SK-N-SH (cell line): Measurements from ENCODE around the gene SERPINA1. TPM values are rescaled to one million over a fixed set of nuclear protein-coding genes. Genes with fewer than 3 reads are reported as not detected.
"Not testable (repeated sequence)": the region's sequence is repeated elsewhere in the genome, so short reads cannot be mapped to it uniquely, and the experiment has no call there.

Experiments
- CTCF ChIA-PET: fragments of 300-600, 350-600 bp; formaldehyde crosslinking; extraction: SDS; loops from one replicate; lab custom pipeline; 2021; lab: Yijun Ruan, JAX
- POLR2A ChIA-PET: fragments of 350-600 bp; sonication (Branson Sonifier 250); formaldehyde crosslinking; extraction: SDS; loops from one replicate; lab custom pipeline; 2020; ENCODE audit warnings: antibody characterized with exemption, inconsistent platforms; lab: Yijun Ruan, JAX
- DNase-seq: peaks from one replicate; pipeline ENCODE4 v3.0.0; 2012
- H2AFZ ChIP-seq: fragments of 200-600 bp; sonication (generic); 2 replicates; pipeline ENCODE4 v1.8.1; 2016; ENCODE audit warnings: antibody characterized with exemption, mild to moderate bottlenecking, low read depth
- H3F3A ChIP-seq: fragments of 200-600 bp; sonication (generic); replicated peaks from 2 replicates; pipeline ENCODE3; 2016; ENCODE audit warnings: antibody characterized with exemption, mild to moderate bottlenecking; ENCODE audit not compliant: insufficient read depth
- H3K27ac ChIP-seq, 2 experiments: fragments of 200-500 bp in 1 of 2; fragments of 200-600 bp in 1 of 2; sonication (Bioruptor generic) in 1 of 2; sonication (generic), shearing (Covaris generic) in 1 of 2; 2 replicates each; pipeline versions ENCODE4 v1.5.1 to v1.6.1; 2014 to 2016; ENCODE audit warnings: low read depth in 2 of 2, inconsistent platforms in 1 of 2, low read length in 1 of 2, mild to moderate bottlenecking in 1 of 2, mixed read lengths in 1 of 2
- H3K27me3 ChIP-seq: fragments of 200-600 bp; sonication (generic), shearing (Covaris generic); 2 replicates; pipeline ENCODE4 v1.6.1; 2016; ENCODE audit warnings: mixed run types; ENCODE audit not compliant: insufficient read depth
- H3K36me3 ChIP-seq, 2 experiments: fragments of 200-500 bp in 1 of 2; fragments of 200-600 bp in 1 of 2; sonication (Bioruptor generic) in 1 of 2; sonication (generic) in 1 of 2; replicated peaks in 1 of 2; 2 replicates each; pipeline versions ENCODE3 to v1.5.1; 2014 to 2016; ENCODE audit warnings: low read length in 1 of 2, mild to moderate bottlenecking in 1 of 2; ENCODE audit not compliant: insufficient read depth in 2 of 2, control insufficient read depth in 1 of 2
- H3K4me1 ChIP-seq, 2 experiments: fragments of 200-500 bp in 1 of 2; fragments of 200-600 bp in 1 of 2; sonication (Bioruptor generic) in 1 of 2; sonication (generic), shearing (Covaris generic) in 1 of 2; 2 replicates each; pipeline versions ENCODE4 v1.5.1 to v1.6.1; 2014 to 2016; ENCODE audit warnings: low read depth in 1 of 2, low read length in 1 of 2, mixed run types in 1 of 2; ENCODE audit not compliant: insufficient read depth in 2 of 2, control insufficient read depth in 1 of 2
- H3K4me2 ChIP-seq: fragments of 200-600 bp; sonication (generic), shearing (Covaris generic); 2 replicates; pipeline ENCODE4 v1.6.1; 2017; ENCODE audit warnings: mixed run types
- H3K4me3 ChIP-seq, 2 experiments: fragments of 200-500 bp in 1 of 2; fragments of 200-600 bp in 1 of 2; sonication (Bioruptor generic) in 1 of 2; sonication (generic), shearing (Covaris generic) in 1 of 2; 2 replicates each; pipeline versions ENCODE4 v1.5.1 to v1.8.1; 2014 to 2016; ENCODE audit warnings: low read depth in 2 of 2, inconsistent platforms in 1 of 2, low read length in 1 of 2, mild to moderate bottlenecking in 1 of 2, mixed read lengths in 1 of 2, moderate library complexity in 1 of 2
- H3K79me2 ChIP-seq: fragments of 200-600 bp; sonication (generic); 2 replicates; pipeline ENCODE4 v1.8.1; 2017; ENCODE audit warnings: mild to moderate bottlenecking; ENCODE audit not compliant: insufficient read depth
- H3K9ac ChIP-seq: fragments of 200-600 bp; sonication (generic); 2 replicates; pipeline ENCODE4 v1.6.1; 2017; ENCODE audit warnings: mixed run types
- H3K9me2 ChIP-seq: fragments of 200-600 bp; sonication (generic); 2 replicates; pipeline ENCODE4 v1.6.1; 2017; ENCODE audit warnings: mixed run types
- H3K9me3 ChIP-seq: fragments of 200-600 bp; sonication (generic); 2 replicates; pipeline ENCODE4 v1.6.1; 2017; ENCODE audit warnings: mixed run types, mild to moderate bottlenecking, moderate library complexity
- H4K20me1 ChIP-seq: fragments of 200-600 bp; sonication (generic); 2 replicates; pipeline ENCODE4 v1.6.1; 2017; ENCODE audit warnings: mild to moderate bottlenecking, mixed run types; ENCODE audit not compliant: insufficient read depth
- CHD2 ChIP-seq: fragments of 150-350 bp; IDR thresholded peaks from 2 replicates; pipeline ENCODE4 v1.6.1; 2018; ENCODE audit warnings: low read length; ENCODE audit not compliant: partially characterized antibody
- EP300 ChIP-seq, 2 experiments: IDR thresholded peaks; 2 replicates each; pipeline versions ENCODE4 v1.4.0 to v1.6.1; 2012; ENCODE audit warnings: borderline replicate concordance in 1 of 2, low read depth in 1 of 2, low read length in 1 of 2
- EZH2phosphoT487 ChIP-seq: fragments of 200-600 bp; sonication (generic); IDR thresholded peaks from 2 replicates; pipeline ENCODE4 v1.6.1; 2017; ENCODE audit warnings: low read depth, mixed run types, mild to moderate bottlenecking, antibody characterized with exemption, moderate library complexity, borderline replicate concordance
- FOSL2 ChIP-seq: IDR thresholded peaks from 2 replicates; pipeline ENCODE4 v1.4.0; 2012; ENCODE audit warnings: low read depth, mild to moderate bottlenecking, moderate library complexity, borderline replicate concordance
- GABPA ChIP-seq: IDR thresholded peaks from 2 replicates; pipeline ENCODE4 v1.4.0; 2012; ENCODE audit warnings: low read depth, mild to moderate bottlenecking
- GATA2 ChIP-seq: sonication (generic); formaldehyde crosslinking; IDR thresholded peaks from 2 replicates; pipeline ENCODE4 v1.5.0; 2020; ENCODE audit warnings: mild to moderate bottlenecking, missing genetic modification reagents
- IRF3 ChIP-seq: fragments of 150-350 bp; IDR thresholded peaks from 2 replicates; pipeline ENCODE4 v1.6.1; 2016; ENCODE audit warnings: mild to moderate bottlenecking, low read depth, low read length
- JUND ChIP-seq: IDR thresholded peaks from 2 replicates; pipeline ENCODE4 v1.4.0; 2012
- MAX ChIP-seq: IDR thresholded peaks from 2 replicates; pipeline ENCODE4 v1.4.0; 2012; ENCODE audit warnings: low read depth
- MEF2A ChIP-seq: IDR thresholded peaks from 2 replicates; pipeline ENCODE4 v1.4.0; 2012; ENCODE audit warnings: low read depth, borderline replicate concordance
- MXI1 ChIP-seq: IDR thresholded peaks from 2 replicates; pipeline ENCODE4 v1.6.1; 2012; ENCODE audit warnings: mild to moderate bottlenecking, low read depth, low read length, improper control_type of control experiment
- NFIC ChIP-seq: IDR thresholded peaks from 2 replicates; pipeline ENCODE4 v1.4.0; 2012; ENCODE audit warnings: borderline replicate concordance
- NRF1 ChIP-seq: IDR thresholded peaks from 2 replicates; pipeline ENCODE4 v1.6.1; 2012; ENCODE audit warnings: low read depth, mild to moderate bottlenecking, low read length
- PBX3 ChIP-seq: IDR thresholded peaks from 2 replicates; pipeline ENCODE4; 2012
- REST ChIP-seq: IDR thresholded peaks from 2 replicates; pipeline ENCODE4 v1.6.1; 2012; ENCODE audit warnings: mild to moderate bottlenecking, low read depth, low read length, moderate library complexity
- RXRA ChIP-seq: IDR thresholded peaks from 2 replicates; pipeline ENCODE4 v1.4.0; 2012; ENCODE audit warnings: low read depth, mild to moderate bottlenecking, borderline replicate concordance
- TCF12 ChIP-seq: IDR thresholded peaks from 2 replicates; pipeline ENCODE4 v1.4.0; 2012
- USF1 ChIP-seq: IDR thresholded peaks from 2 replicates; pipeline ENCODE4 v1.4.0; 2012; ENCODE audit warnings: low read depth, borderline replicate concordance
- YY1 ChIP-seq: IDR thresholded peaks from 2 replicates; pipeline ENCODE4 v1.4.0; 2012; ENCODE audit warnings: low read depth, mild to moderate bottlenecking
- WGBS: methylation state at CpG from one replicate; pipeline ENCODE4 v1.1.6; 2017; ENCODE audit warnings: low lambda C conversion rate; 5-methylcytosine and 5-hydroxymethylcytosine counted together
- polyA plus RNA-seq, 3 experiments: library from polyadenylated mRNA; depleted of rRNA; stranded (reverse); fragments of >200 nt; gene quantifications; 2 replicates each; pipeline ENCODE4 v1.2.3, GENCODE V29; 2012

SERPINA1 gene
- polyA plus RNA-seq, 1 of the 3 experiments (the other 2 are of a cell fraction): 11.3 TPM

- H3K4me1 ChIP-seq, H3K9ac ChIP-seq, H2AFZ ChIP-seq, H3K4me3 ChIP-seq, H3K27me3 ChIP-seq, H3K36me3 ChIP-seq, H3K4me2 ChIP-seq, H3K79me2 ChIP-seq, CTCF ChIA-PET, H3K9me3 ChIP-seq, DNase-seq, H4K20me1 ChIP-seq, H3K27ac ChIP-seq, POLR2A ChIA-PET, H3K9me2 ChIP-seq: not testable (repeated sequence)
- peaks cover 12% of the 10 kb centered on the region for H3F3A ChIP-seq
- WGBS: 80% methylated on average over 11 of the region's 22 CpGs
Measured at GRCh38 chr14:94369766-94370523, 18.5 kb downstream of the SERPINA1 start.

- peaks cover 8% of the 10 kb centered on the region for H3F3A ChIP-seq
- CTCF ChIA-PET: no interaction called here
Measured at GRCh38 chr14:94368956-94369355, 19.4 kb downstream of the SERPINA1 start.

More at GRCh38 chr14:94368956-94369355, 19.4 kb downstream of the SERPINA1 start:
- Histone ChIP-seq H4K20me1 (no peaks in the 10 kb centered on the region), H3K27ac (no peak overlapping the region)
- POLR2A ChIA-PET: no interaction called here
- TF ChIP-seq REST (no peak), TCF12 (no peak), NFIC (no peak), FOSL2 (no peak), IRF3 (no peak), RXRA (no peak), GABPA (no peak), YY1 (no peak), JUND (no peak), USF1 (no peak), CHD2 (no peak), MAX (no peak), MXI1 (no peak), EZH2phosphoT487 (no peak), MEF2A (no peak), EP300 (IDR thresholded peaks at IDR 0.05; ENCODE audit: borderline replicate concordance in 1 of 2, low read depth in 1 of 2, low read length in 1 of 2) (no peak), GATA2 (CRISPR knock-in tag) (no peak), PBX3 (no peak), NRF1 (no peak)
- TF ChIP-seq, all 33 proteins: peak for 0
- no peak for DNase-seq
- H3K79me2 ChIP-seq: no peaks in the 10 kb centered on the region
- no peak overlapping the region for H2AFZ ChIP-seq
- peaks cover 0 to under 1% of the 10 kb centered on the region in 2 experiments; a peak in 1 of 4 replicates for H3K4me1 ChIP-seq
- 80% methylated on average over 7 of the region's 7 CpGs for WGBS
- no peaks in the 10 kb centered on the region for H3K27me3 ChIP-seq
- no peaks in the 10 kb centered on the region for H3K9me2 ChIP-seq
- H3K9me3 ChIP-seq: no peaks in the 10 kb centered on the region
- H3K36me3 ChIP-seq: no peaks in the 10 kb centered on the region
- no peak overlapping the region for H3K4me2 ChIP-seq
- H3K9ac ChIP-seq: no peak overlapping the region
- no peak overlapping the region for H3K4me3 ChIP-seq
